ENCODE data around the gene BMPR1A. TPM values are rescaled to one million over a fixed set of nuclear protein-coding genes. Genes with fewer than 3 reads are reported as not detected.

BMPR1A gene
- total and polyA plus RNA-seq, 2 of the 4 experiments (the other 2 are of a cell fraction) = 15.9 to 93.7 TPM

GRCh38 chr10:86802473-86803108 is 46.2 kb downstream of the BMPR1A start:
- no peak overlapping the region for H2BK20ac ChIP-seq (ENCODE audit: low read depth, low read length)
- no peak overlapping the region for H3K56ac ChIP-seq (ENCODE audit: extremely low read depth, insufficient read depth, low read length)
- H3K18ac ChIP-seq (ENCODE audit: low read depth, low read length) = no peak overlapping the region
- no peak overlapping the region for H4K91ac ChIP-seq (ENCODE audit: insufficient read depth, low read depth, low read length)
- no peak for ATAC-seq (ENCODE audit: low read depth)
- no peak for DNase-seq
- CTCF ChIA-PET = no interaction called here
- in situ Hi-C loops (cut with MboI; ENCODE audit: low sequenced_read_pairs) = no loop called here
- H4K8ac ChIP-seq (ENCODE audit: low read depth in 2 of 2, low read length in 2 of 2) = no peak overlapping the region
- H3K23ac ChIP-seq (ENCODE audit: low read depth, low read length) = no peak overlapping the region
- peaks cover 37 to 65% of the 10 kb centered on the region in 2 experiments for H3K79me1 ChIP-seq (ENCODE audit: low read depth in 1 of 2, low read length in 2 of 2)
- no peak overlapping the region for H3K4me2 ChIP-seq (ENCODE audit: low read depth, low read length)
- no peak overlapping the region for H3K4me3 ChIP-seq (ENCODE audit: insufficient read depth, low read depth, low read length)
- H3K9me1 ChIP-seq (ENCODE audit: insufficient read depth, low read length) = peaks cover 10% of the 10 kb centered on the region
- no peaks in the 10 kb centered on the region for H3K27me3 ChIP-seq (ENCODE audit: control insufficient read depth, insufficient read depth, low read length)
- H4K5ac ChIP-seq (ENCODE audit: low read depth, low read length) = no peak overlapping the region
- H3K4ac ChIP-seq (ENCODE audit: low read depth, low read length) = no peak overlapping the region
- BruUV-seq (replicated peaks) = no TSS peak
- H2AFZ ChIP-seq (replicated peaks; ENCODE audit: low read length, poor library complexity) = no peak overlapping the region
- H3K27ac ChIP-seq (ENCODE audit: insufficient read depth, low read length) = peak overlapping the region; percentile 49; the same call in 1 of the 2 replicates
- POLR2A ChIA-PET (ENCODE audit: unreplicated experiment) = no interaction called here
- H2BK15ac ChIP-seq (ENCODE audit: low read depth, low read length) = no peak overlapping the region
- intact Hi-C loops (cut with micrococcal nuclease) = no loop called here
- H2BK120ac ChIP-seq (ENCODE audit: low read depth, low read length) = no peak overlapping the region
- no peak overlapping the region for H2BK5ac ChIP-seq (ENCODE audit: low read depth, low read length, poor library complexity, severe bottlenecking)
- no peaks in the 10 kb centered on the region for H3K9me3 ChIP-seq (ENCODE audit: control insufficient read depth, insufficient read depth, low read length)
- no peak overlapping the region for H3K14ac ChIP-seq (replicated peaks; ENCODE audit: low read depth, low read length)
- peaks cover 6% of the 10 kb centered on the region for H3K4me1 ChIP-seq (ENCODE audit: control insufficient read depth, insufficient read depth, low read length)
- no peak overlapping the region for H3K9ac ChIP-seq (ENCODE audit: low read depth, low read length)
- H3K36me3 ChIP-seq (ENCODE audit: control insufficient read depth, insufficient read depth, low read length) = no peaks in the 10 kb centered on the region
- peaks cover 25% of the 10 kb centered on the region for H4K20me1 ChIP-seq (ENCODE audit: insufficient read depth, low read length)
- TF ChIP-seq MAZ (IDR thresholded peaks at IDR 0.05; ENCODE audit: borderline replicate concordance, low read depth, low read length) (no peak), NFE2L2 (IDR thresholded peaks at IDR 0.05; ENCODE audit: low read depth, low read length) (no peak), MXI1 (IDR thresholded peaks at IDR 0.05; ENCODE audit: borderline replicate concordance, low read depth, low read length) (no peak), RCOR1 (IDR thresholded peaks at IDR 0.05; ENCODE audit: insufficient replicate concordance, low read length) (no peak), FOS (IDR thresholded peaks at IDR 0.05; ENCODE audit: low read depth, low read length) (no peak), CEBPB (IDR thresholded peaks at IDR 0.05; ENCODE audit: low read depth, low read length) (no peak), USF2 (IDR thresholded peaks at IDR 0.05; ENCODE audit: low read depth, low read length) (no peak), MAFK (IDR thresholded peaks at IDR 0.05; ENCODE audit: low read depth, low read length) (no peak), BHLHE40 (IDR thresholded peaks at IDR 0.05; ENCODE audit: low read depth, low read length) (no peak), SMC3 (IDR thresholded peaks at IDR 0.05; ENCODE audit: low read depth, low read length) (no peak), RFX5 (IDR thresholded peaks at IDR 0.05; ENCODE audit: low read depth, low read length) (no peak), RAD21 (IDR thresholded peaks at IDR 0.05; ENCODE audit: low read length) (no peak), POLR2A (IDR thresholded peaks at IDR 0.05; ENCODE audit: low read depth, low read length) (no peak), CHD1 (IDR thresholded peaks at IDR 0.05; ENCODE audit: low read depth, low read length) (no peak)
- WGBS, 2 experiments (ENCODE audit: extremely low coverage in 2 of 2, insufficient read length in 1 of 2) = no CpG with 5 or more reads among the region's 6 CpGs
- H2AK9ac ChIP-seq (replicated peaks; ENCODE audit: low read depth, low read length, poor library complexity) = no peak overlapping the region
- dilution Hi-C loops (cut with HindIII; ENCODE audit: low sequenced_read_pairs, unreplicated experiment) = no loop called here
- no peak overlapping the region for H2AK5ac ChIP-seq (ENCODE audit: low read depth, low read length)
